IMR-90 (cell line): ENCODE data around the gene SPOUT1.

Experiments used
- MXI1 ChIP-seq: IDR thresholded peaks from 2 replicates; pipeline ENCODE4 v1.6.1; 2012; ENCODE audit warnings: low read depth, mild to moderate bottlenecking, low read length, moderate library complexity, borderline replicate concordance
- RCOR1 ChIP-seq: IDR thresholded peaks from 2 replicates; pipeline ENCODE4 v1.6.1; 2012; ENCODE audit warnings: mild to moderate bottlenecking, low read length, improper control_type of control experiment; ENCODE audit not compliant: insufficient replicate concordance

DNA sequence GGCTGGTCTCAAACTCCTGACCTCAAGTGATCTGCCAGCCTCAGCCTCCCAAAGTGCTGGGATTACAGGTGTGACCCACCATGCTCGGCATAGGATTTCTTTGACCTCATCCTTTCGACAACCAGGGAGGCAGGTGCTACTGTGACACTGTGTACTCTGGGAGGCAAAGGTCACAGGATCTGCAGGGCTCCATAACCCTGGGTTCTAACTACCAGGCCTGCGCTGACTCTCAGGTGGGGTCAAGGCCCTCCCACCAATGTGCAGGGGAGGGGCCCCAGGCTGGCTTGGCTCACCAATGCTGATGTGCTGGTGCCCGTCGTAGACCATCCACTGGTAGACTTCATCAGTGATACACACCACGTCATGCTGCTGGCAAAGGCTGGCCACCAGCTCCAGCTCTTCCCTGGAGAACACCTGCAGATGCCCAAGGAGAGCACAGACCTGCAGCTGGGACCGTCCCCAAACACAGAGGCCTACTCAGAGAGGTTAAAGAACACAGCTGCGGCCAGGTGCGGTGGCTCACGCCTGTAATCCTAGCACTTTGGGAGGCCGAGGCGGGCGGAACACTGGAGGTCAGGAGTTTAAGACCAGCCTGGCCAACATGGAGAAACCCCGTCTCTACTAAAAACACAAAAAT is 7.0 kb upstream of the SPOUT1 start:
- no peak for TF ChIP-seq RCOR1
- no peak for TF ChIP-seq MXI1
